Iris pigment epithelial cell (primary cell): ENCODE measurements around the gene FAM118B.
A peak's percentile ranks its signal among the peaks of the same experiment; 100 is the strongest.
"Not testable (repeated sequence)": the region's sequence is repeated elsewhere in the genome, so short reads cannot be mapped to it uniquely, and the experiment has no call there.

Experiments
- DNase-seq: peaks from one replicate; pipeline ENCODE4 v3.0.0-alpha.2; 2011; ENCODE audit warnings: low read depth

Gene FAM118B

GRCh38 chr11:126277322-126277721 is 65.7 kb downstream of the FAM118B start:
- no peak for DNase-seq

DNA sequence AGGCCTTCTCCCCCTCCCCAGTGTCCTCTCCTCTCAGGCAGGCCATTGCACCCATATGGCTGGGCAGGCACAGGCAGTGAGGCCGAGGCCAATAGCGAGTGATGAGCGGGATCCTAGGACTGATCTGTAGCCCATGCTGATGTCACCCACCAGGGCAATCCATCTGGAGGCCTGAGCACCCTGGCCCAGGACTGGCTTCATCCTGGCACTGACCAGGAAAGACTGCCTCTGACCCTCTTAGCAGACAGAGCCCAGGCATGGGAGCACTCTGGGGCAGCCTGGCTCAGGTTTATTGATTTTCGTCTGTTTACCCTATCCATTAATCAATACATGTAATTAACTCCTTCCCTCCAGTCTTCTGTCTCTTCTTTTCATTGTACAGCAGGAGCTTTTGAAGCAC is 66.2 kb downstream of the FAM118B start:
- DNase-seq: no peak

- no peak for DNase-seq
Measured at GRCh38 chr11:126279191-126279590, 67.6 kb downstream of the FAM118B start.

DNA sequence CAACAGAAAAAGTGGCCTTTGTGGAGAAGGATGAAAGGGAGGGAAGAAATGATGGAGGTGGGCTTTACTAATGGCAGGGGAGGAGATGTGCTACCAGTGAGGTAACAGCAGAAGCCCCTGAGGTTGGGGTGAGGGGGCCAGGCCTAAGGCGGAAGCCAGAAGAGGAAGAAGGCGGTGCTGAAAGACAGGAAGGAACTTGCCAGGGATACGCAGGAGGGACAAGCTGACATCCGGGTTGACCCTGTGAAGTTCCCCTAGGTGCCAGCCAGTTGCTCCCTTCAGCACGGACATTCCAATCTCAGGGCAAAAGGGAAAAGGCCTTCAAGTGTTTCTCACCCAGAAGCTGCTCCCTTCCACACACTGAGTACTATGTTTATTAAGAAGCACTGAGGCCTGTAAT is 69.0 kb downstream of the FAM118B start:
- no peak for DNase-seq

- no peak for DNase-seq
Measured at GRCh38 chr11:126281245-126281644, 69.7 kb downstream of the FAM118B start.

DNA sequence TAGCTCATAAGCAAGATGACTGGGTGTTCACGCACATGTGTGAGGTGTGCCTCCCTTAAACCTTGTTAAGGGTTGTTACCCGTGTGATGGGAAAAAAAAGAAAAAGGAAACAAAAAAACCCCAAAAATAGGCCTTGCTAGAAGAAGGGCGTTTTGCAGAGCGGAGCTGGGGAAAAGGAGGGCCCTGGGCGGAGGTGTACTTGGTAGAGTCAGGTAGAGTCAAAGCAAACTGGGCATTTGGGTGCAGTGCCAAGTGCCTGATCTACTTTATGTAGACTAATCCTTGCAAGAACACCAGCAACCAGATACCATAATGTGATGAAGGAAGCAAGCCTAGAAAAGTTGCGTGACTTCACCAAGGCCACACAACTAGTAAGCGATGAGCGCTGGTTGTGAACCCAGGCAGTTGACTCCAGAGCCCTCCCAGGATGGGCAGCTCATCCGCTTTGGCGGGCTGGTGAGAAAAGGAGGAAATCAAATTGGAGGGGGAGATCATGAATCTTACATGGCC is 70.1 kb downstream of the FAM118B start:
- no peak for DNase-seq

DNA sequence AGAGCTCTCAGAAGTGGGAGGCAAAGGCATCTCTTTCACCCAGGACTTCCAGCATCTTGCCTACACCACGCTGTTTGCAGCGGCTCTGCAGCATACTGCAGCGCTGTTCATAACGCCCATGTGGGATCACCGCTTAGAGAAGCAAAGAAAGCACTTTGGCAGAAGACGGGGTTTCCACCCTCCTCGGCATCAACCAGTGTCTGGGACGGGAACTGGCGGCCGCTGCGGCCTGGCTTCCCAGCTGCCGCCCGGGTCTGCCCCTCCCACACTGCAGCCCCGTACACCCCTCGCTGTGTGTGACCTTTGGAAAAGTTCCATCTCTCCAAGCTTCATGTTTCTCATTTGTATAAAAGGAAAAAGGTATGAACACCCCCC is 70.8 kb downstream of the FAM118B start:
- DNase-seq: peak; percentile 59

DNA sequence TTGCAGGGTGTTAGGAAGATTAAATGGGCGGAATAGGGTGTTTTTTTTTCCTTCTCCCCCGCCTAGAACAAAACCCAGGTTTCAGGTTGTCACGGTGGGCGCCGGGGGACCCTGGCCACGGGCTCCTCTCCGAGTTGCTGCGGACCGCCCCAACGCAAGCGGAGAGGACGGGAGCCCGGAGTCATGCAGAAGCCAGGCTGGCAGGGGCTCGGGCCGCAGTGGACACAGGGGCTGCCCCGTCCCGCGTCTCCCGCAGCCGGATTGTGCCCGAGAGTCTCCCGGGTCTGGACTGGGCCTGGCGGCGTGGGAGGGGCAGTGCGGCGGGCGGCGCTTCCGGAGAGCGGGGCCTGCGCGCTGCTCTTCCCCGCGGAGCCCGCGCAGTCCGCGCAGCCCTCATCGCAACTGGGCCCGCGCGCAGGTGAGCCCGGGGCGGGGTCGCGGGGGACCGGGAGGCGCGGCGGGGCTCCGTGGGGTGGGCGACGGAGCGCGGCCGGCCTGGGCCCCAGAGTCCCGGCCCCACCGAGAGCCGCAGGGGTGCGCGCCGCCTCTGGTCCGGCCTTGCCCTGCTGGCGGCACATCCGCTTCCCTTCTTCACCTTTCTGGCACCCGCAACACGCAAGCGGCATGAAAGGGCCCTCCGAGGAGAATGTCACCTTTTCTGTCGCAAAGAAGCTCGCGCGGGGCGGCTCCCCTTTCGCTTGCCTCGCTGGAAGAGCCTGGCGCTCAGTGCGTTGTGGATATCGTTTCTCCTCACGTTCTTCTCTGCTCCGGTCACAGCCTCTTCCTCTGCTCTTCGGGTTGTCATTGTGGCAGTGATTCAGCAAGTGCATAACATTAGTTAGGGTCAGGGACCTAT is 71.4 kb downstream of the FAM118B start, which contains the start of gene TIRAP:
Gene TIRAP (plus strand): TSS at position 358 of the 856 bp plus-strand sequence. CDS start 7,802 bp downstream, outside the sequence.
- DNase-seq: peak; percentile 45

DNA sequence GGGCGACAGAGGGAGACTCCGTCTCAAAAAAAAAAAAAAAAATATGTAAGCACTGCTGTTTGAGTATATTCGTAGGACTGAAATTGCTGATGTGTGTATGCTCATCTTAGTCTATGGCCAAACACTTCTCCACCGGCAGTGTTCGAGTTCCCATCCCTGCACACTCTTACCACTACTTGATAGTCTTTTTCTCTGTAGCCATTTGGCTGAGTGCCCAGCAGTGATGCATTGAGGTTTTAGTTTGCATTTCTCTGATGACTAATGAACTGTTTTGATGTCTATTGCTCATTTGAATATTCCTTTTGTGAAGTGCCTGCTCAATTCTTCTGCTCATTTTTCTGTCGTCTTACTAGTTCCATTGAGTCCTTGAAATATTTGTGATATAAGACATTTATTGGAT is 73.2 kb downstream of the FAM118B start:
- DNase-seq: peak; percentile 95

DNA sequence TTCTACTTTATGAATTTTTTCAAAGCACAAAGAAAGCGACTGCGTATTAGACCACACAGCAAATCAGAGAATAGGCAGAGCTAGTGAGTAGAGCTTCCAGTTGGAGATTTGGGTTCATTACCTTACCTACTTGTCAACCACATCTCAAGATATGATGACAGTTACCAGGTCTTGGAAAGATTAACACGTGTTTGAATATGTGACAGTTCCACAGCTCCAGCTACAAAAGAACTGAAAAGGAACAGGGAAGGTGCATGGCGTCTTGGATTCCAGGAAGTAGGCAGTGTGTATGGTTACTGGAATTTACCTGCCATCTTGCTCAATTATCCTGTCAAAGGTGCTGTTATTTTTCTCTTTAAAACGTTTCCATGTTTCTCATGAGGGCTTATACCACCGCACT is 76.7 kb downstream of the FAM118B start:
- no peak for DNase-seq

GRCh38 chr11:126290887-126291286 is 79.3 kb downstream of the FAM118B start:
- DNase-seq: no peak

GRCh38 chr11:126293726-126294125 is 82.1 kb downstream of the FAM118B start:
- no peak for DNase-seq

DNA sequence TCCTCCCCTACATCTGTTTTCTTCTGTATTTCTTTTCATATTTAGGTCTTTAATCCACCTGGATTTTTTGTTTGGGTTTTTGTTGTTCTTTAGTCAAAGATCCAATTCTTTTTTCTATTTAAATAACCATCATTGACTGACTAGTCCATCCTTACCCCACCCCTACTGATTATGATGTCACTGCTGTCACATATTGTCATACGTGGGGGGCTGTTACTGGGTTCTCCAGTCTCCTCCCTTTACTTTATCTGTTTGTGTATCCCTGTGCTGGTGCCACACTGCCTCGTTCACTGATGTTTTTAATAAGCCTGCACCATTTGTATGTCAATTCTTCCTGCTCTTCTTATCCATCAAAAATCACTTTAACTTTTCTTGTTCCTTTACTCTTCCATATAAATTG is 85.4 kb downstream of the FAM118B start:
- no peak for DNase-seq

- peak; percentile 92 for DNase-seq
Measured at GRCh38 chr11:126303623-126304456, 92.3 kb downstream of the FAM118B start, which contains the start of gene DCPS. Gene DCPS, plus strand, starts transcription at chr11:126304060. Its CDS starts 21 bp downstream, at chr11:126304081.

DNA sequence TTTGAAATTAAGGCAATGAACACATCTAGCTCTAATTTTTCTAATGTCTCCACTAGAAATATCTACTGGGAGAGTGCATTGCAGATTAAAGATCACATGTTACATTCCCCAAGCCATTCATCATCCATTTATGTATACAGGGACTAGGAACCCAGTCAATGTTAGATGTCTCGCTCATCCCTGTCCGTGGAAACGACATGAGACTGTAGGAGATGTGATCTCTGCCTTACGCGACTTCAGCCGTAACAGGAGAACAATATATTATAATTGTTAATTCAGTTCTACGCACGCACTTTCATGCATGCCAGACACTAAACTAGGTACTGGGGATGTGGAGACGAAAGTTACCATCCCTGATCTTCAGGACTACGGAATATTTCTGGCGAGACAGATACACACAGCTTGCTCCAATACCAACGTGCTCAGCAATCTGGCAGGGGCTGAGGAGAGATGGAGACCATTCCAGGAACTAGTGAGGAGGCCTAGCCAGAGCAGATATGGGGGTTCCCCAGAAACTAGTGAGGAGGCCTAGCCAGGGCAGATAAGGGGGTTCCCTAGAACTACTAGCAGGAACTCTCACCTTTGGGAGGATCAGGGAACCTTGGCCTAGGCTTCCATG is 93.0 kb downstream of the FAM118B start:
- no peak for DNase-seq

GRCh38 chr11:126305699-126306098 is 94.1 kb downstream of the FAM118B start:
- no peak for DNase-seq

GRCh38 chr11:126307706-126308105 is 96.1 kb downstream of the FAM118B start:
- DNase-seq: peak; percentile 59

DNA sequence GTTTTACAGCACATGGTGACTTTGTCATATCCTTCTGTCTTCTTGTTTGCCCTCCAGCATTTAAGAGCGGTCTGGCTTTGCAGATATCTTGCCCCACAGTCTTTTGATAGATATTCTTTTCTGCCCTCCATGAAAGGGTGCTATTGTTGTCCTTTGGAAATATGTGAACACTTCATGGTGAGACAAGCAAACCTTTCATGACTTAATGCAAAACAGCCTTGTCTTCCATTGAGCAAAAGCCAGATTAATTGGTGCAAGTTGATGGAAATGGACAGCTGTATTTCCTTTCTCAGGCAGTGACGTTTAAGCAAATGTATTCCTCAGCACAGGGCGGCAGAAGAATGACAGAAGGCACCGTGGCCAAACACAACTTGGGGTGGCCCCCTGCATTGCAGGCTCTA is 96.7 kb downstream of the FAM118B start:
- no peak for DNase-seq

DNA sequence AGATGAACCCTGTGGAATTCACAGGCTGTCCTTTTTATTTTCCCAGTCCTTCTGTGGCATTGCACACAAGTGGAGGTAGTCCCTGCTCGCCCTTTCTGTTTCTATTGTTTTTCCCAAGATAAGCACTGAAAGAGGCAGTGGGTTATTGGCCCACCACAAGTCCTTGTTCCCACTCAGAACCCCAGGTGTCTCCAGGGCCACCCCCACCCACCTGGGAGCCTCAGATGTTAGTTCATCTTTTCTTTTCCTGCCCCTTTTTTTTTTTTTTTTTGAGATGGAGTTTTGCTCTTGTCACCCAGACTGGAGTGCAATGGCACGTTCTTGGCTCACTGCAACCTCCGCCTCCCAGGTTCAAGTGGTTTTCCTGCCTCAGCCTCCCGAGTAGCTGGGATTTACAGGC is 97.2 kb downstream of the FAM118B start:
- not testable (repeated sequence) for DNase-seq

DNA sequence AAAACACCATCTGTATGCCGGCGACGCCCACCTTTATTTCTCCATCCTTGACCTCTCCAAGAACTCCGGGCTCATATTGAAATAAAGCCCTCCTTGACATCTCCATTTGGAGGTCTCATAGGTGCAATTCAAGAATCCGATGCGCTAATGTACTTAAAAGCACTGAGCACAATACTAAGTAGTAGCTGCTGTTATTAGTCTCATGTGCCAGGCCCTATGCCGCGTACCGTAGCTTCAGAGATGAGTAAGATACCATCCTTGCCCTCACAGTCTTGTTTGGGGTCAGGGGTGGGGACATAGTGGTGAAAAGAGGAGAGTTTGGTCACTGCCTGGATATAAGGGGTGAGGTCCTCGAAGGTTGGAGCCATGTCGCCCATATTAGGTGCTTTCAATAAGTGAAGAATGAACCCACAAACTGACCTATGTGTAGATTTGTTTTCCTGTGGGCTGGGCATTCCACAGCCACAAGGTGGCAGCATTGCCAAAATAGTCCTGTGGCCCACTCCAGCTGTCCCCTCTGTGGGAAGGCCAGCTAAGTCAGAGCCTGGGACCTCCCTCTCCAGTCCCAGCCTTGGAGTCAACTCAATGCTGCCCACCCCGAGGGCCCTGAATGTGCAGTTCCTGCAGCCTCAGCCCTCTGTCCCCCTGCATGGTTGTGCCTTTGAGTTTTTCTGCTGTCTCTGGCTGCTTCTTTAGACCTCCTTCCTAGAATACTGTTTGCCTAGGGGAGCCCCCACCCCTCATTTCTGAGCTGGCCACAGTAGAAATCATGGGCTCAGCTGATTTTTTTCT is 98.8 kb downstream of the FAM118B start:
- peak; percentile 69 for DNase-seq

GRCh38 chr11:126310992-126311310 is 99.4 kb downstream of the FAM118B start:
- no peak for DNase-seq
